Neuron (in vitro differentiated cells): ENCODE data around the gene NEB.

Experiments
- H2AFZ ChIP-seq: one replicate; pipeline ENCODE4 v1.6.1; 2013; ENCODE audit warnings: low read depth, mild to moderate bottlenecking, inconsistent platforms, low read length, moderate library complexity
- H3K27me3 ChIP-seq: one replicate; pipeline ENCODE4 v1.6.1; 2013; ENCODE audit warnings: low read length; ENCODE audit not compliant: insufficient read depth
- H3K36me3 ChIP-seq: one replicate; pipeline ENCODE4 v1.6.1; 2013; ENCODE audit warnings: low read length; ENCODE audit not compliant: insufficient read depth
- H3K4me1 ChIP-seq: one replicate; pipeline ENCODE4 v1.6.1; 2013; ENCODE audit warnings: low read length; ENCODE audit not compliant: insufficient read depth
- H3K4me3 ChIP-seq: 2 replicates; pipeline ENCODE4 v1.5.1; 2013; ENCODE audit warnings: mild to moderate bottlenecking, low read length, moderate library complexity
- H3K9me3 ChIP-seq: one replicate; pipeline ENCODE4 v1.6.1; 2013; ENCODE audit warnings: low read length

NEB gene, protein sequence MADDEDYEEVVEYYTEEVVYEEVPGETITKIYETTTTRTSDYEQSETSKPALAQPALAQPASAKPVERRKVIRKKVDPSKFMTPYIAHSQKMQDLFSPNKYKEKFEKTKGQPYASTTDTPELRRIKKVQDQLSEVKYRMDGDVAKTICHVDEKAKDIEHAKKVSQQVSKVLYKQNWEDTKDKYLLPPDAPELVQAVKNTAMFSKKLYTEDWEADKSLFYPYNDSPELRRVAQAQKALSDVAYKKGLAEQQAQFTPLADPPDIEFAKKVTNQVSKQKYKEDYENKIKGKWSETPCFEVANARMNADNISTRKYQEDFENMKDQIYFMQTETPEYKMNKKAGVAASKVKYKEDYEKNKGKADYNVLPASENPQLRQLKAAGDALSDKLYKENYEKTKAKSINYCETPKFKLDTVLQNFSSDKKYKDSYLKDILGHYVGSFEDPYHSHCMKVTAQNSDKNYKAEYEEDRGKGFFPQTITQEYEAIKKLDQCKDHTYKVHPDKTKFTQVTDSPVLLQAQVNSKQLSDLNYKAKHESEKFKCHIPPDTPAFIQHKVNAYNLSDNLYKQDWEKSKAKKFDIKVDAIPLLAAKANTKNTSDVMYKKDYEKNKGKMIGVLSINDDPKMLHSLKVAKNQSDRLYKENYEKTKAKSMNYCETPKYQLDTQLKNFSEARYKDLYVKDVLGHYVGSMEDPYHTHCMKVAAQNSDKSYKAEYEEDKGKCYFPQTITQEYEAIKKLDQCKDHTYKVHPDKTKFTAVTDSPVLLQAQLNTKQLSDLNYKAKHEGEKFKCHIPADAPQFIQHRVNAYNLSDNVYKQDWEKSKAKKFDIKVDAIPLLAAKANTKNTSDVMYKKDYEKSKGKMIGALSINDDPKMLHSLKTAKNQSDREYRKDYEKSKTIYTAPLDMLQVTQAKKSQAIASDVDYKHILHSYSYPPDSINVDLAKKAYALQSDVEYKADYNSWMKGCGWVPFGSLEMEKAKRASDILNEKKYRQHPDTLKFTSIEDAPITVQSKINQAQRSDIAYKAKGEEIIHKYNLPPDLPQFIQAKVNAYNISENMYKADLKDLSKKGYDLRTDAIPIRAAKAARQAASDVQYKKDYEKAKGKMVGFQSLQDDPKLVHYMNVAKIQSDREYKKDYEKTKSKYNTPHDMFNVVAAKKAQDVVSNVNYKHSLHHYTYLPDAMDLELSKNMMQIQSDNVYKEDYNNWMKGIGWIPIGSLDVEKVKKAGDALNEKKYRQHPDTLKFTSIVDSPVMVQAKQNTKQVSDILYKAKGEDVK (N-terminal part only)

DNA sequence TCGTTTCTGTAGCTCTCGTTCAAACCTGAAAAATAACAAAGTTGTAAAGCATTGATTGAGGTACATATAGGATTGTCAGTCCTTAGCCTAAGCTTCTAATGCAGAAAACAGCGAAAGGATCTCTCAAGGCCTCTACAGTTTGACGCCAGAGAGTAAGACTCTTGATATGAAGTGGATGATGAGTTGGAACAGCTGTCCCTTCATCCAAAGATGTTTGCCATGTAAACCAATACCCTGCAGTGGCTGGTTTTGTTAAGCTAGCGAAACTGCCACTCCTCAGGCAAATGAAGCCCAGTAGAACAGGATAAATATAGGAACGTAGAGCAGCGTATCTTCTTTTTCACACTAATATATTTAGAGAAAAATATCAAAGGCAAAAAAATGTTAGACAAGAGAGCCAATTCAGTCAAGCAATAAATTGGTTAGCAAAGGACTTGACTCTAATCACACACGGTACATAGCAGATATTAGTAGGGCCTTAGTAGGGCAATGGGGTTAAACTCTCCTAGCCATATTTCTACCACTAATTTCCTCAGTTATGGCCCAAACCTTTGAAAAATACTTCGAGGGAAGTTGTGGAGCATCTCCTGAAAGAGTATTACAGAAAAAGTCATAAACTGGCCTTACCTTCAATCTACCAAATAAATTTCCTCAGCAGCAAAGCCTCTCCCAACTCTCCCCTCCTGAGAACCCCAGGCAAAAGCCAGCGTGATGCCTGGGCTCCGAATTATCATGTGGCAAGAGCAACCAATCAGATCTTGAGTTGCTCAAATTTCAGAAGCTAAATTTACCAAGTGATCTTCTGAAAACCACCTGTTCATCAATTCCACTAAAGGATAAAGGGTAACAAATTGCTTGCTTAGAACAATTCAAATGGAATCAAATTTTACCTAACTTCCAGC is at the start of gene NEB:
Gene NEB, minus strand, starts transcription at position 706 of the 902 bp plus-strand sequence. CDS start 1,320 bp downstream, outside the sequence.
- H3K9me3 ChIP-seq: no peaks in the 10 kb centered on the region

DNA sequence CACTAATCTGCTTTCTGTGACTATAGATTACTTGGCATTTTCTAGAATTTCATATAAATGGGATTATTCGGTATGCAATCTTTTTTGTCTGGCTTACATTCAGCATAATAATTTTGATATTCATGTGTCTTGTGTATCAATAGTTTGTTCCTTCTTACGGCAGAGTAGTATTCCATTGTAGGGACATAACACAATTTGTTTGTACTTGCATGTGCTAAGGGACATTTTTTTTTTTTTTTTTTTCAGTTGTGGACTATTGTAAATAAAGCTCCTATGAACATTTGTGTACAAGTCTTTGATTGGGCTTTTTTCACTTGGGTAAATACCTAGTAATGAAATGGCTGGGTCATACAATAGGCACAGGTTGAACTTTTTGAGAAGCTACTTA is 48.9 kb upstream of the NEB start:
- no peak overlapping the region for H2AFZ ChIP-seq
- no peak overlapping the region for H3K4me3 ChIP-seq
- peaks cover 5% of the 10 kb centered on the region for H3K9me3 ChIP-seq
- no peaks in the 10 kb centered on the region for H3K27me3 ChIP-seq
- H3K36me3 ChIP-seq: peaks cover 14% of the 10 kb centered on the region
- H3K4me1 ChIP-seq: peaks cover 19% of the 10 kb centered on the region

More for the DNA sequence above, at the start of gene NEB:
- Histone ChIP-seq H3K4me1 (peaks cover 10% of the 10 kb centered on the region), H3K4me3 (no peak within 1 kb of the TSS), H3K36me3 (no peaks in the 10 kb centered on the region), H2AFZ (no peak within 1 kb of the TSS), H3K27me3 (no peaks in the 10 kb centered on the region)

DNA sequence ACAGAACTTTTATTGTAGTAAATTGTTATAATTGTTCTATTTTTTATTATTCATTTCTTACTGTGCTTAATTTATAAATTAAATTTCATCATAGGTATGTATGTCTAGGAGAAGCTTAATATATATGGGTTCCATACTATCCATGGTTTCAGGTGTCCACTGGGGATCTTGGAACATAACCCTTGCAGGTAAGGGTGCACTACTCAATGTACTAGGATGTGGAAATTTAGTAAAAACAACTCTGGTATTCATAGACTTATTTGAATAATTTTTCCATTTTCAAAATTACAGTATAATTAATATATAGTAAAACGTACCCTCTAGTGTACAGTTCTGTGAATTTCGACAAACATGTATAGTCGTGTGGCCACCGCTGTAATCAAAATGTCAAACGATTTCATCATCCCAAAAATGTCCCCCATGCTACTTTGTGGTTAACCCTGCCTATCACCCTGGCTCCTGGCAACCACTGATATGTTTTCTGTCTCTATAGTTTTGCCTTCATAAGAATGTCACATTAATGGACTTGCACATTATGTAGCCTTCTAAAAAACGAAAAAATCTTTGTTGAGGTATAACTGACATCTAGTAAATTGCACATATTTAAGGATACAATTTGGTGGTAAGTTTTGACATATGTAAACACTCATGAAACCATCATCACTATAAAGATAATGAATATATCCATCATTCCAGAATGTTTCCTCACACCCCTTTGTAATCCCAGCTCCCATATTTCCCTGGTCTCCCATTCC is 48.3 kb upstream of the NEB start:
- Histone ChIP-seq H3K36me3 (peaks cover 14% of the 10 kb centered on the region), H3K4me1 (peaks cover 19% of the 10 kb centered on the region), H2AFZ (no peak overlapping the region), H3K27me3 (no peaks in the 10 kb centered on the region), H3K4me3 (no peak overlapping the region), H3K9me3 (peaks cover 5% of the 10 kb centered on the region)

GRCh38 chr2:151781642-151782041 is 47.4 kb upstream of the NEB start:
- Histone ChIP-seq H3K4me1 (peaks cover 13% of the 10 kb centered on the region), H3K4me3 (no peak overlapping the region), H3K36me3 (peaks cover 19% of the 10 kb centered on the region), H3K9me3 (peaks cover 5% of the 10 kb centered on the region), H3K27me3 (no peaks in the 10 kb centered on the region), H2AFZ (no peak overlapping the region)

GRCh38 chr2:151780938-151781337 is 46.7 kb upstream of the NEB start:
- H3K27me3 ChIP-seq: no peaks in the 10 kb centered on the region
- H2AFZ ChIP-seq: no peak overlapping the region
- H3K9me3 ChIP-seq: peaks cover 5% of the 10 kb centered on the region
- H3K4me3 ChIP-seq: no peak overlapping the region
- peaks cover 20% of the 10 kb centered on the region for H3K36me3 ChIP-seq
- H3K4me1 ChIP-seq: peaks cover 6% of the 10 kb centered on the region

GRCh38 chr2:151777935-151778334 is 43.7 kb upstream of the NEB start:
- Histone ChIP-seq H3K27me3 (no peaks in the 10 kb centered on the region), H3K36me3 (peaks cover 10% of the 10 kb centered on the region), H3K4me1 (no peaks in the 10 kb centered on the region), H3K9me3 (peaks cover 5% of the 10 kb centered on the region), H3K4me3 (no peak overlapping the region), H2AFZ (no peak overlapping the region)

DNA sequence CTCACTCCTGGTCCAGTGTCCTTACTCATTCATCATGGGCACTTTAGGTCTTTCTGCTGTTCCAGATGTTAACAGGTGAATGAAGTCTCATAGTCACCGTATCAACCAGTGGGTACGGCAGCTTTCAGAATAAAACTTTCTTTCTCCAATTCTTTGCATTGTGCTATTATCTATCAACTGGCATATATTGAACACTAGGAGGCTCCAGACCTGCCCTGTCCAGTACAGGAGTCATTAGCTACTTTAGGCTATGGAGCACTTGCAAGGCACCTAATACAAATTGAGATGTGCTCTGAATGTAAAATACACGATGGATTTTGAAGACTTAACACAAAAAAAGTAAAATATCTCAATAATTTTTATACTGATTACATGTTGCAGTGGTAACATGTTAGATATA is 43.2 kb upstream of the NEB start:
- Histone ChIP-seq H2AFZ (no peak overlapping the region), H3K4me1 (no peaks in the 10 kb centered on the region), H3K4me3 (no peak overlapping the region), H3K27me3 (no peaks in the 10 kb centered on the region), H3K36me3 (peaks cover 10% of the 10 kb centered on the region), H3K9me3 (peaks cover 5% of the 10 kb centered on the region)

DNA sequence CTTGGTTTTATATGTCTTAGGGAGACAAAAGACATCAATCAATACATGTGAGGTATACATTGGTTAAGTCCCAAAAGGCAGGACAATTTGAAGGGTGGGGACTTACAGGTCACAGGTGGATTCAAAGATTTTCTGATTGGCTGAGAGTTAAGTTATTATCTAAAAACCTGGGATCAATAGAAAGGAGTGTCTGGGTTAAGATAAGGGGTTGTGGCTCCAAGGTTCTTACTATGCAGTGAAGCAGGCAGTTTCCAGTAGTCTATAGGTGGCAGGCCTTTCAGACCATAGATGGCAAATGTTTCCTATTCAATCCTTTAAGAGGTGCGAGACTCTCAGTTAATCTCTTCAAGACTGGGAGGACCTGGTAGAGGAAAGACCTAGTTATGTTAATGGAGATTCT is 42.1 kb upstream of the NEB start:
- Histone ChIP-seq H3K4me1 (no peaks in the 10 kb centered on the region), H3K27me3 (no peaks in the 10 kb centered on the region), H3K9me3 (peaks cover 5% of the 10 kb centered on the region), H2AFZ (no peak overlapping the region), H3K4me3 (no peak overlapping the region), H3K36me3 (peaks cover 6% of the 10 kb centered on the region)

GRCh38 chr2:151775057-151775740 is 40.9 kb upstream of the NEB start:
- Histone ChIP-seq H3K36me3 (peaks cover 6% of the 10 kb centered on the region), H3K27me3 (no peaks in the 10 kb centered on the region), H2AFZ (no peak overlapping the region), H3K9me3 (peaks cover 5% of the 10 kb centered on the region), H3K4me3 (no peak overlapping the region), H3K4me1 (no peaks in the 10 kb centered on the region)

DNA sequence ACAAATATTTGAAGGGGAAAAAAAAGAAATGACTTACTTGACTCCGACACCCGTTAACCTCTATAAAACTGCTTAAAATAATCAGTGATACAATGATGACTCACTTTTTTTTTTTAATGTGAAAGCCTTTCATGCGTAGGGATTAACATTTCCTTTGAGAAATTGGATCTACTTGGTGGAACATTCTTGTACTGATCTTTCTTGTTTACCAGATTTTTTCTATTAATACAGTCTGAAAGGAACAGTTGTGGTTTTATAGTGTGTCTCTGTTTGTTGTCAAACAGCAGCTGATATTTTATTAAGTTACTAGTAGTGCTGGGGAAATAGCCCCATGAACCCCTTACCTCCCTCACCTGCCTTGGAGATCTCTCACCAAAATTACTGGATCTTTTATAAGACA is 40.2 kb upstream of the NEB start:
- Histone ChIP-seq H3K4me3 (no peak overlapping the region), H2AFZ (no peak overlapping the region), H3K4me1 (no peaks in the 10 kb centered on the region), H3K27me3 (no peaks in the 10 kb centered on the region), H3K36me3 (peaks cover 6% of the 10 kb centered on the region), H3K9me3 (peaks cover 3% of the 10 kb centered on the region)

DNA sequence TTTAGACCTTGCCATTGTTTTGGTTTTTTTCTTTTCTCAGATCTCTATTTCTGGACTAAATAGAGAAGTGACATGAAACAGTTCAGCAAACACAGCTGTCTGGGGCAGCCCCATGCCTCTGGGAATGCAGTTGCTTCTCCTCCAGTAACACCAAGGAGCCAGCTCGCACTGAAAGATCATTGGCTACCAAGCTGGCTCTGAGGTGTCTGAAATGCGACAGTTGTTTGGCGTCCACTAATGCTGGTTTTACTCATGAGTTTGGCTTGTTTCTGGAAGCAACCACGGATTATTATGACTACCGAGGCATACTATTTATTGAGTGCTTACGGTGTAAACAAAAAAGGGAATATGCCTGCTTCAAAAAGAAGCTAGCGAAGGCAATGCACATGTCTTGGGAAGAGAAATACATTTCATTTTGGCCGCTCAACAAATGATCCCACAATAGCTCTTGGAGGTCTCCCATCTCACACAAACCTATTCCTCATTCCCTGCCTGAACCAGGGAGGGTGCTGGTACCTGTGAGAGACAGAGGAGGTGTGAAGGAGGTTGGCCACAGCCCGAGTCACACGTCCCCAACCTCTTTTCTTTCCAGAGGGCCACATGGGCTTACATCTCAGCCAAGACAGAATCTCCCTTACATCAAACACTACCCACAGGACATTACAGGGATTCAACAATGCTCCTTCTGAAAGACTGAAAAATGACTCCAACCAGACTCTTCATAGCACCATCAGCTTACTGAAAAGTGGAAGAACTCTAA is 37.5 kb upstream of the NEB start:
- Histone ChIP-seq H3K9me3 (no peaks in the 10 kb centered on the region), H3K36me3 (peaks cover 2% of the 10 kb centered on the region), H3K27me3 (no peaks in the 10 kb centered on the region), H3K4me3 (no peak overlapping the region), H3K4me1 (no peaks in the 10 kb centered on the region), H2AFZ (no peak overlapping the region)
